Measurements from ENCODE around the gene DCLK2.
"Not testable (repeated sequence)": the region's sequence is repeated elsewhere in the genome, so short reads cannot be mapped to it uniquely, and the experiment has no call there.

The DCLK2 gene

DNA sequence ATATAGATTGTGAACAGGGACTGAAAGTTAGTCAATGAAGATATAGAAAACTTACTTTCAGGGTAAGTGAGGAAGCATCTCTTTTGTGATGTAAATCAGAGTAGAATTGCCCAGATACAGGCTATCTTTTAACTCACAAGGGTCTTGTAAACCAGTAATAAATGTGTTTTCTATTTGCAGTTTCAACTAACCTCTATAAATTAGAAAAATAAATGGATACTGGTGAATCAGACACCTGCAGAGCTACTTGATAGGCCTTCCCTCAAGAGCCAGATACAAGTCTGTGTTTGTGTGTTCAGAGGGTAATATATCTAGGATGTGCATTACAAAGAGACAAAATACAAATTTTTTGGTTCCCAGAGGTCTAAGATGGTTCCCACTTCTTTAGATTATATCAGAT is 82.9 kb downstream of the DCLK2 start:
- H3K9ac ChIP-seq (ENCODE audit: low read depth, low read length): no peak overlapping the region
- H3K4me3 ChIP-seq (ENCODE audit: low read depth, low read length): no peak overlapping the region
- no peaks in the 10 kb centered on the region for H3K9me3 ChIP-seq (ENCODE audit: control insufficient read depth, insufficient read depth, low read length)
- H3K36me3 ChIP-seq (ENCODE audit: control insufficient read depth, insufficient read depth, low read length): no peaks in the 10 kb centered on the region
- no peaks in the 10 kb centered on the region for H3K27me3 ChIP-seq (ENCODE audit: control insufficient read depth, insufficient read depth, low read length)
- H3K4me1 ChIP-seq (ENCODE audit: control insufficient read depth, insufficient read depth, low read length): no peaks in the 10 kb centered on the region

DNA sequence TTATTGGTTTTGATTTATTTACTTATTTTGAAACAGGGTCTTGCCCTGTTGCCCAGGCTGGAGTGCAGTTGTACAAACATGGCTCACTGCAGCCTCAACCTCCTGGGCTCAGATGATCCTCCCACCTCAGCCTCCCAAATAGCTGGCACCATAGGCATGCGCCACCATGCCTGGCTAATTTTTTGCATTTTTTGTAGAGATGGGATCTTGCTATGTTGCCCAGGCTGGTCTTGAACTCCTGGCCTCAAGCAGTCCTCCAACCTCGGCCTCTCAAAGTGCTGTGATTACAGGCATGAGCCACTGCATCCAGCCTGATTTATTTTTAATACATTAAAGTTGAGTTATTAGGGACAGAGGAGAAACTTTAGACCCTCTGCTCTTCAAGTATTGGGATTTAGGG is 83.8 kb downstream of the DCLK2 start:
- H3K27me3 ChIP-seq (ENCODE audit: control insufficient read depth, insufficient read depth, low read length); H3K4me3 ChIP-seq (ENCODE audit: low read depth, low read length); H3K36me3 ChIP-seq (ENCODE audit: control insufficient read depth, insufficient read depth, low read length); H3K4me1 ChIP-seq (ENCODE audit: control insufficient read depth, insufficient read depth, low read length); H3K9me3 ChIP-seq (ENCODE audit: control insufficient read depth, insufficient read depth, low read length); H3K9ac ChIP-seq (ENCODE audit: low read depth, low read length): not testable (repeated sequence)

- no peaks in the 10 kb centered on the region for H3K36me3 ChIP-seq (ENCODE audit: control insufficient read depth, insufficient read depth, low read length)
- H3K27me3 ChIP-seq (ENCODE audit: control insufficient read depth, insufficient read depth, low read length): no peaks in the 10 kb centered on the region
- H3K4me3 ChIP-seq (ENCODE audit: low read depth, low read length): no peak overlapping the region
- no peak overlapping the region for H3K9ac ChIP-seq (ENCODE audit: low read depth, low read length)
- no peaks in the 10 kb centered on the region for H3K4me1 ChIP-seq (ENCODE audit: control insufficient read depth, insufficient read depth, low read length)
- no peaks in the 10 kb centered on the region for H3K9me3 ChIP-seq (ENCODE audit: control insufficient read depth, insufficient read depth, low read length)
These were observed 85.8 kb downstream of the DCLK2 start for GRCh38 chr4:150164055-150164454.

GRCh38 chr4:150164956-150165629 is 86.8 kb downstream of the DCLK2 start:
- Histone ChIP-seq H3K9ac (ENCODE audit: low read depth, low read length) (no peak overlapping the region), H3K27me3 (ENCODE audit: control insufficient read depth, insufficient read depth, low read length) (no peaks in the 10 kb centered on the region), H3K4me1 (ENCODE audit: control insufficient read depth, insufficient read depth, low read length) (no peaks in the 10 kb centered on the region), H3K36me3 (ENCODE audit: control insufficient read depth, insufficient read depth, low read length) (no peaks in the 10 kb centered on the region), H3K4me3 (ENCODE audit: low read depth, low read length) (no peak overlapping the region), H3K9me3 (ENCODE audit: control insufficient read depth, insufficient read depth, low read length) (no peaks in the 10 kb centered on the region)

GRCh38 chr4:150167054-150167453 is 88.8 kb downstream of the DCLK2 start:
- Histone ChIP-seq H3K4me3 (ENCODE audit: low read depth, low read length) (no peak overlapping the region), H3K36me3 (ENCODE audit: control insufficient read depth, insufficient read depth, low read length) (no peaks in the 10 kb centered on the region), H3K4me1 (ENCODE audit: control insufficient read depth, insufficient read depth, low read length) (no peaks in the 10 kb centered on the region), H3K27me3 (ENCODE audit: control insufficient read depth, insufficient read depth, low read length) (no peaks in the 10 kb centered on the region), H3K9ac (ENCODE audit: low read depth, low read length) (no peak overlapping the region), H3K9me3 (ENCODE audit: control insufficient read depth, insufficient read depth, low read length) (no peaks in the 10 kb centered on the region)

- H3K4me1 ChIP-seq (ENCODE audit: control insufficient read depth, insufficient read depth, low read length): no peaks in the 10 kb centered on the region
- no peaks in the 10 kb centered on the region for H3K27me3 ChIP-seq (ENCODE audit: control insufficient read depth, insufficient read depth, low read length)
- no peak overlapping the region for H3K9ac ChIP-seq (ENCODE audit: low read depth, low read length)
- no peaks in the 10 kb centered on the region for H3K9me3 ChIP-seq (ENCODE audit: control insufficient read depth, insufficient read depth, low read length)
- H3K4me3 ChIP-seq (ENCODE audit: low read depth, low read length): no peak overlapping the region
- H3K36me3 ChIP-seq (ENCODE audit: control insufficient read depth, insufficient read depth, low read length): no peaks in the 10 kb centered on the region
These were observed 95.2 kb downstream of the DCLK2 start for GRCh38 chr4:150173432-150173861.

- Histone ChIP-seq H3K4me1 (ENCODE audit: control insufficient read depth, insufficient read depth, low read length) (no peaks in the 10 kb centered on the region), H3K4me3 (ENCODE audit: low read depth, low read length) (no peak overlapping the region), H3K9me3 (ENCODE audit: control insufficient read depth, insufficient read depth, low read length) (no peaks in the 10 kb centered on the region), H3K27me3 (ENCODE audit: control insufficient read depth, insufficient read depth, low read length) (no peaks in the 10 kb centered on the region), H3K9ac (ENCODE audit: low read depth, low read length) (no peak overlapping the region), H3K36me3 (ENCODE audit: control insufficient read depth, insufficient read depth, low read length) (no peaks in the 10 kb centered on the region)
These were observed 95.7 kb downstream of the DCLK2 start for GRCh38 chr4:150173982-150174398.

DNA sequence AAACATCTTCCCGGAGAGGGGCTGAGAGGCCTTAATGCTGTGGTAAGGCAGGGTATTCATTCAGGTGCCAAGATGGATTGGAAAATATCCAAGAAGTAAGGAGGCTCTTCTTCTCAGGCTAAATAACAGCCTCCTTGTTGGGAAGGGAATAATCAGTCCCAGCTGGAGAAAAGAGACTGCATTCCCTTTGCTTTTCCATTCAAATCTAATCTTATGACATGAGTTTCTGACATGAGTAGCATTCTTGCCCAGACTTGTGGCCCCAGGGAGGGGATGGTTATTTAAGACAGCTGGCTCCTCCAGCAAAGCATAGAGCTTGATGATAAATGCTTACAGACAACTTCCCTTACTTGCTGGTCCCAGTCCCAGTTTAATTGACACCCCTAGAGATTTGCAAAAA is 98.3 kb downstream of the DCLK2 start:
- H3K9me3 ChIP-seq (ENCODE audit: control insufficient read depth, insufficient read depth, low read length): no peaks in the 10 kb centered on the region
- H3K9ac ChIP-seq (ENCODE audit: low read depth, low read length): no peak overlapping the region
- H3K36me3 ChIP-seq (ENCODE audit: control insufficient read depth, insufficient read depth, low read length): no peaks in the 10 kb centered on the region
- H3K4me1 ChIP-seq (ENCODE audit: control insufficient read depth, insufficient read depth, low read length): no peaks in the 10 kb centered on the region
- no peak overlapping the region for H3K4me3 ChIP-seq (ENCODE audit: low read depth, low read length)
- H3K27me3 ChIP-seq (ENCODE audit: control insufficient read depth, insufficient read depth, low read length): no peaks in the 10 kb centered on the region

DNA sequence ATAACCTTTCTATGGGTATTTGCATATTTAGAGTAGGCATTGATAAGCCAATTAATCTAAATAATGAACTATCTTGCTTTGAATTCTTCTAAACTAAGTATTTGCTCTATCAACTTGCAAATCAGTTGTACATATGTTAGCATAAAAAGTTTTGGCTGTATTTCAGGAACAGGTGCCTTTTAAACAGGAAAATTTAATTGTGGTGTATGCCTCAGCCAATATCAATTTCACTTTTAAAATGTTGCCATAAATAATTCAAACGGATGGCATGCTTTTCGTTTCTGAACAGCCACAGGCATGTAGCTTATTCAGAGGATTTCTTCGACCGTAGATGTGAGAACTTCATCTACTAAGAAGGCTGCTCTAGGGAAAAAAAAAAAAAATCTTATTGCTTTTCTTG is 99.9 kb downstream of the DCLK2 start:
- Histone ChIP-seq H3K27me3 (ENCODE audit: control insufficient read depth, insufficient read depth, low read length) (no peaks in the 10 kb centered on the region), H3K9me3 (ENCODE audit: control insufficient read depth, insufficient read depth, low read length) (no peaks in the 10 kb centered on the region), H3K4me3 (ENCODE audit: low read depth, low read length) (no peak overlapping the region)

DNA sequence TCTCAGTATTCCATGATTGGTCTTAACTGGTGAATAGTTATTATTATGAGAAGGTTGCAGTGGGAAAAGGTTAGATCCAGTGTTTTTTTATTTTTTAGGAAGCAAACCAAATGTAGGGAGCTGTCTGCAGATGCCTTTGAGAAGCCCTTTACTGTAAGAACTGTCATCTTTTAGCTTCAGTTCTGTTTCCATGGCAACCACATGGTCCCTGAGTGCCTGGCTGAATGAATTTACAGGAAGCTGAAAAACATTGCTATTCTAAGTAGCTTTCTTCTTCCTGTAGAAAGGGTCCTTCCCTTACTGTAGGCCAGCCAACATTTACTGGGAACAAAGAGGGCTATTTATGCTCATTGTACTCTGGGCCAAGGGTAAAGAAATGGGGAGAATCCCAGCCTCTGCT is 103.3 kb downstream of the DCLK2 start:
- Histone ChIP-seq H3K4me1 (ENCODE audit: control insufficient read depth, insufficient read depth, low read length) (no peaks in the 10 kb centered on the region), H3K9me3 (ENCODE audit: control insufficient read depth, insufficient read depth, low read length) (no peaks in the 10 kb centered on the region), H3K4me3 (ENCODE audit: low read depth, low read length) (no peak overlapping the region), H3K36me3 (ENCODE audit: control insufficient read depth, insufficient read depth, low read length) (no peaks in the 10 kb centered on the region), H3K9ac (ENCODE audit: low read depth, low read length) (no peak overlapping the region), H3K27me3 (ENCODE audit: control insufficient read depth, insufficient read depth, low read length) (no peaks in the 10 kb centered on the region)

More for the DNA sequence above, 99.9 kb downstream of the DCLK2 start:
- Histone ChIP-seq H3K9ac (ENCODE audit: low read depth, low read length) (no peak overlapping the region), H3K36me3 (ENCODE audit: control insufficient read depth, insufficient read depth, low read length) (no peaks in the 10 kb centered on the region), H3K4me1 (ENCODE audit: control insufficient read depth, insufficient read depth, low read length) (no peaks in the 10 kb centered on the region)

DNA sequence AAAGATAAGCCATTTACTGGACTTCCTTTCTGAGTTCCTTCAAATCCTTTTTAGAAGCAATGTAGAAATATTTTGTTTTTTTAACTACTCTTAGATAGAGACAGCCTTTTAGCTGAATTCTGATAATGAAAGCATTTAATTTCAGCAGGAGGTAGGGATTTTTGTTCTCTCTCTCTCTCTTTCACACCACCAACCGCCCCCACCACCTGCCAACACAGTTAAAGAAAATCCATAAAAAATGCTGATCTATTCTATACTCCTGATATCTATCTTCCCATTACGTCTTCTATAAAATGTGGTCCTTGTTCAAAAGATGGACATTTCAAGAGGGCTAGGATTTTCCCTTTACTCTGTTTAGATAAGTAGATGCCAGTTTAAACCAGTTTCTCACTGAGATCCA is 104.5 kb downstream of the DCLK2 start:
- Histone ChIP-seq H3K27me3 (ENCODE audit: control insufficient read depth, insufficient read depth, low read length) (no peaks in the 10 kb centered on the region), H3K4me1 (ENCODE audit: control insufficient read depth, insufficient read depth, low read length) (no peaks in the 10 kb centered on the region), H3K36me3 (ENCODE audit: control insufficient read depth, insufficient read depth, low read length) (no peaks in the 10 kb centered on the region), H3K9me3 (ENCODE audit: control insufficient read depth, insufficient read depth, low read length) (no peaks in the 10 kb centered on the region), H3K4me3 (ENCODE audit: low read depth, low read length) (no peak overlapping the region), H3K9ac (ENCODE audit: low read depth, low read length) (no peak overlapping the region)

GRCh38 chr4:150185033-150185432 is 106.8 kb downstream of the DCLK2 start:
- H3K9me3 ChIP-seq (ENCODE audit: control insufficient read depth, insufficient read depth, low read length); H3K4me3 ChIP-seq (ENCODE audit: low read depth, low read length); H3K4me1 ChIP-seq (ENCODE audit: control insufficient read depth, insufficient read depth, low read length); H3K36me3 ChIP-seq (ENCODE audit: control insufficient read depth, insufficient read depth, low read length); H3K27me3 ChIP-seq (ENCODE audit: control insufficient read depth, insufficient read depth, low read length); H3K9ac ChIP-seq (ENCODE audit: low read depth, low read length): not testable (repeated sequence)
